K562 (cell line): Measurements from ENCODE around the gene TMEM86B. TPM values are rescaled to one million over a fixed set of nuclear protein-coding genes. Genes with fewer than 3 reads are reported as not detected.

ENCODE experiments used
- CC2D1A ChIP-seq: fragments of 450-650 bp; IDR thresholded peaks from 2 replicates; pipeline ENCODE4 v1.6.1; 2017; ENCODE audit warnings: mild to moderate bottlenecking
- E2F5 ChIP-seq: sonication (generic); formaldehyde crosslinking; IDR thresholded peaks from 2 replicates; pipeline ENCODE4 v1.8.0; 2022; ENCODE audit warnings: mild to moderate bottlenecking, missing genetic modification reagents
- ELK3 ChIP-seq: fragments of 450-650 bp; formaldehyde crosslinking; IDR thresholded peaks from 2 replicates; pipeline ENCODE4 v1.4.0; 2020; ENCODE audit warnings: mild to moderate bottlenecking
- ETV6 ChIP-seq, 3 experiments: fragments of 150-350 bp in 1 of 3; sonication (generic) in 1 of 3; formaldehyde crosslinking in 1 of 3; IDR thresholded peaks; 2 replicates each; pipeline versions ENCODE4 v1.6.1 to v1.8.0; 2014 to 2022; ENCODE audit warnings: borderline replicate concordance in 2 of 3, low read depth in 2 of 3, antibody characterized with exemption in 1 of 3, low read length in 1 of 3, mild to moderate bottlenecking in 1 of 3, missing genetic modification reagents in 1 of 3
- FOSL1 ChIP-seq: fragments of 200-800 bp; sonication (Bioruptor generic); conservative IDR thresholded peaks from 2 replicates; pipeline ENCODE4 v1.6.1; 2016; ENCODE audit warnings: missing genetic modification characterization, missing compliant biosample characterization
- FOXP1 ChIP-seq: sonication (generic); formaldehyde crosslinking; IDR thresholded peaks from 2 replicates; pipeline ENCODE4 v1.8.0; 2022; ENCODE audit warnings: mild to moderate bottlenecking, missing genetic modification reagents
- LCOR ChIP-seq: sonication (generic); formaldehyde crosslinking; IDR thresholded peaks from 2 replicates; pipeline ENCODE4 v1.8.0; 2022; ENCODE audit warnings: mild to moderate bottlenecking, missing genetic modification reagents
- MAZ ChIP-seq, 2 experiments: fragments of 450-650 bp in 1 of 2; sonication (generic) in 1 of 2; formaldehyde crosslinking; IDR thresholded peaks in 1 of 2; conservative IDR thresholded peaks in 1 of 2; 2 replicates each; pipeline versions ENCODE4 v1.4.0 to v1.5.0; 2020; ENCODE audit warnings: mild to moderate bottlenecking in 1 of 2, missing genetic modification reagents in 1 of 2
- NCOR1 ChIP-seq: fragments of 450-650 bp; IDR thresholded peaks from 2 replicates; pipeline ENCODE4 v1.6.1; 2016; ENCODE audit warnings: mild to moderate bottlenecking, moderate library complexity
- RBFOX2 ChIP-seq: fragments of 200-400 bp; formaldehyde crosslinking; IDR thresholded peaks from 2 replicates; pipeline ENCODE4 v1.6.1; 2017; ENCODE audit warnings: low read depth, mild to moderate bottlenecking, low read length, moderate library complexity
- REST ChIP-seq, 2 experiments: fragments of 450-650 bp; formaldehyde crosslinking in 1 of 2; IDR thresholded peaks; 2 replicates each; pipeline versions ENCODE4 v1.4.0 to v1.6.1; 2014 to 2020; ENCODE audit warnings: mild to moderate bottlenecking in 2 of 2, borderline replicate concordance in 1 of 2, low read depth in 1 of 2
- SIRT6 ChIP-seq: IDR thresholded peaks from one replicate; pipeline ENCODE4 v1.6.1; 2012; ENCODE audit warnings: low read depth, mild to moderate bottlenecking, control low read depth, inconsistent platforms, low read length, moderate library complexity
- SRF ChIP-seq, 2 experiments: fragments of 250-450, 450-650 bp in 1 of 2; sonication (Bioruptor Pico) in 1 of 2; sonication (generic) in 1 of 2; formaldehyde crosslinking; IDR thresholded peaks; 2 replicates each; pipeline versions ENCODE4 v1.5.0 to v1.5.1; 2020 to 2022; ENCODE audit warnings: mild to moderate bottlenecking in 1 of 2, missing genetic modification reagents in 1 of 2
- STAT5B ChIP-seq: fragments of 250-450 bp; sonication (Bioruptor Pico); IDR thresholded peaks from 2 replicates; pipeline ENCODE4 v1.8.0; 2021; ENCODE audit warnings: mild to moderate bottlenecking, inconsistent platforms
- ZBTB17 ChIP-seq: fragments of 450-650 bp; formaldehyde crosslinking; IDR thresholded peaks from 2 replicates; pipeline ENCODE4 v1.4.0; 2020; ENCODE audit warnings: mild to moderate bottlenecking
- polyA plus RNA-seq, 8 experiments: library from polyadenylated mRNA; depleted of rRNA in 4 of 8; stranded (reverse) in 5 of 8; unstranded in 3 of 8; fragments of >200 nt; fragmentation: Nextera tagmentation in 2 of 8; fragmentation: Illumina TruSeq in 1 of 8; extraction: Ambion mirVana in 2 of 8; extraction: Trizol in 1 of 8; gene quantifications; 2 replicates each; pipeline versions ENCODE4 v1.2.1 to v1.2.3, GENCODE V29; 2011 to 2014; ENCODE audit warnings: inconsistent platforms in 1 of 8, missing spikeins in 1 of 8
- total RNA-seq, 7 experiments: library from RNA; depleted of rRNA in 6 of 7; stranded (reverse); fragments of >200 nt in 6 of 7; fragmentation: Illumina TruSeq in 2 of 7; extraction: Trizol in 2 of 7; gene quantifications; 2 replicates each; pipeline versions ENCODE4 v1.2.1 to v1.2.3, GENCODE V29; 2011 to 2021; ENCODE audit warnings: low replicate concordance in 1 of 7

The TMEM86B gene
- total and polyA plus RNA-seq, 9 of the 15 experiments (the other 6 are each of a cell fraction or from before 2014, with no cell fraction given) = 0.28 to 7.9 (median 2.1) TPM

GRCh38 chr19:55179606-55180484 lies 48.7 kb downstream of the TMEM86B start, which contains the start of gene SYT5 (continued):
- TF ChIP-seq SIRT6 (no peak), LCOR (CRISPR knock-in tag) (0 out of 2 replicates have a peak, but pooled peaks have one; percentile 46), RBFOX2 (peak; percentile 23; the same call in 1 of the 2 replicates), STAT5B (CRISPR knock-in tag) (no peak), CC2D1A (no peak), ELK3 (CRISPR knock-in tag) (no peak), MAZ (CRISPR knock-in tag; conservative IDR thresholded peaks at IDR 0.05 in 1 of 2, IDR thresholded peaks at IDR 0.05 in 1 of 2) (peak; percentile 96 to 99), NCOR1 (no peak), SRF (CRISPR knock-in tag; IDR thresholded peaks at IDR 0.05) (peak in 1 of 2 experiments; percentile 83; a peak in 2 of 4 replicates), ZBTB17 (0 out of 2 replicates have a peak, but pooled peaks have one; percentile 50), REST (IDR thresholded peaks at IDR 0.05; ENCODE audit: borderline replicate concordance) (peak; percentile 99), REST (CRISPR knock-in tag; IDR thresholded peaks at IDR 0.05; ENCODE audit: low read depth) (peak; percentile 99), E2F5 (CRISPR knock-in tag) (peak; percentile 90), FOXP1 (CRISPR knock-in tag) (peak; percentile 61; the same call in 1 of the 2 replicates), FOSL1 (tag) (no peak), ETV6 (IDR thresholded peaks at IDR 0.05; ENCODE audit: borderline replicate concordance in 1 of 2, low read depth in 2 of 2, low read length in 1 of 2) (no peak), ETV6 (CRISPR knock-in tag; IDR thresholded peaks at IDR 0.05; ENCODE audit: borderline replicate concordance) (peak; percentile 90; the same call in 1 of the 2 replicates)
